Lung (tissue), 12 donors: ENCODE results near the gene VPS50. TPM values are rescaled to one million over a fixed set of nuclear protein-coding genes. Genes with fewer than 3 reads are reported as not detected.

Experiments
- ATAC-seq: fragments of 200-7000 bp; cut with Tn5 transposase; one replicate; pipeline ENCODE4 v1.9.1; 2020; ENCODE audit warnings: moderate number of reproducible peaks; ENCODE audit not compliant: insufficient read depth, low FRiP score
- DNase-seq, 3 donors: peaks; one replicate each; pipeline ENCODE4 v3.0.0-alpha.2; 2013 to 2017
- H3K27ac ChIP-seq, 2 donors: one replicate each; pipeline ENCODE4 v1.5.1; 2013; ENCODE audit warnings: mild to moderate bottlenecking in 2 of 2, moderate library complexity in 2 of 2, control low read depth in 1 of 2, inconsistent platforms in 1 of 2, low read depth in 1 of 2, low read length in 1 of 2
- H3K27me3 ChIP-seq, 3 donors: one replicate each; pipeline ENCODE4 v1.5.1; 2013; ENCODE audit warnings: low read length in 2 of 3; ENCODE audit not compliant: control insufficient read depth in 3 of 3, insufficient read depth in 3 of 3
- H3K36me3 ChIP-seq, 4 donors: one replicate each; pipeline ENCODE4 v1.5.1; 2013; ENCODE audit warnings: low read length in 4 of 4, mild to moderate bottlenecking in 1 of 4, moderate library complexity in 1 of 4; ENCODE audit not compliant: control insufficient read depth in 4 of 4, insufficient read depth in 4 of 4
- H3K4me1 ChIP-seq, 5 donors: one replicate each; pipeline ENCODE4 v1.5.1; 2013; ENCODE audit warnings: low read length in 5 of 5, mild to moderate bottlenecking in 2 of 5, moderate library complexity in 1 of 5; ENCODE audit not compliant: control insufficient read depth in 5 of 5, insufficient read depth in 5 of 5
- H3K4me3 ChIP-seq: one replicate; pipeline ENCODE4 v1.5.1; 2013; ENCODE audit warnings: mild to moderate bottlenecking, control low read depth, moderate library complexity
- H3K9ac ChIP-seq, 2 donors: one replicate each; pipeline ENCODE4 v1.5.1; 2013; ENCODE audit warnings: low read length in 2 of 2, control low read depth in 1 of 2; ENCODE audit not compliant: insufficient read depth in 1 of 2
- H3K9me3 ChIP-seq, 4 donors: one replicate each; pipeline ENCODE4 v1.5.1; 2013; ENCODE audit warnings: low read length in 3 of 4, mild to moderate bottlenecking in 1 of 4, moderate library complexity in 1 of 4; ENCODE audit not compliant: control insufficient read depth in 4 of 4, insufficient read depth in 3 of 4
- WGBS, 2 donors: extraction: QIAGEN DNeasy Blood & Tissue Kit; methylation state at CpG; one replicate each; pipeline ENCODE4 v1.1.7; 2013; 5-methylcytosine and 5-hydroxymethylcytosine counted together
- polyA plus RNA-seq, 2 donors: library from polyadenylated mRNA; stranded (reverse); fragments of 200-250 nt; gene quantifications; one replicate each; pipeline ENCODE4 v1.2.1, GENCODE V29; 2013
- total RNA-seq, 2 donors: library from RNA; depleted of rRNA in 1 of 2; stranded (reverse); fragments of >200 nt in 1 of 2; gene quantifications; one replicate each; pipeline ENCODE4 v1.2.1, GENCODE V29; 2014 to 2021
- TF ChIP-seq, protein P1 (sequence below): IDR thresholded peaks from 2 replicates; pipeline ENCODE4 v1.5.1; 2012; ENCODE audit warnings: mild to moderate bottlenecking; ENCODE audit errors: control extremely low read depth, extremely low read depth
- donor health status: control.
- donor health status: control.
- donor health status: Bipolar disorder and iron deficiency.
- donor health status: healthy.
- donor health status: DM: yes; HTN: yes; CAD: no.

Gene VPS50
- total and polyA plus RNA-seq, 4 donors, result 6.6 to 52.5 (median 13.7) TPM

GRCh38 chr7:93382362-93382761 is 150.2 kb downstream of the VPS50 start:
- Histone ChIP-seq H3K4me3 (no peak overlapping the region), H3K27ac (no peak overlapping the region), H3K9ac (no peak overlapping the region), H3K27me3 (no peaks in the 10 kb centered on the region), H3K36me3 (no peaks in the 10 kb centered on the region), H3K4me1 (no peaks in the 10 kb centered on the region), H3K9me3 (no peaks in the 10 kb centered on the region)
- TF ChIP-seq, protein P1, sequence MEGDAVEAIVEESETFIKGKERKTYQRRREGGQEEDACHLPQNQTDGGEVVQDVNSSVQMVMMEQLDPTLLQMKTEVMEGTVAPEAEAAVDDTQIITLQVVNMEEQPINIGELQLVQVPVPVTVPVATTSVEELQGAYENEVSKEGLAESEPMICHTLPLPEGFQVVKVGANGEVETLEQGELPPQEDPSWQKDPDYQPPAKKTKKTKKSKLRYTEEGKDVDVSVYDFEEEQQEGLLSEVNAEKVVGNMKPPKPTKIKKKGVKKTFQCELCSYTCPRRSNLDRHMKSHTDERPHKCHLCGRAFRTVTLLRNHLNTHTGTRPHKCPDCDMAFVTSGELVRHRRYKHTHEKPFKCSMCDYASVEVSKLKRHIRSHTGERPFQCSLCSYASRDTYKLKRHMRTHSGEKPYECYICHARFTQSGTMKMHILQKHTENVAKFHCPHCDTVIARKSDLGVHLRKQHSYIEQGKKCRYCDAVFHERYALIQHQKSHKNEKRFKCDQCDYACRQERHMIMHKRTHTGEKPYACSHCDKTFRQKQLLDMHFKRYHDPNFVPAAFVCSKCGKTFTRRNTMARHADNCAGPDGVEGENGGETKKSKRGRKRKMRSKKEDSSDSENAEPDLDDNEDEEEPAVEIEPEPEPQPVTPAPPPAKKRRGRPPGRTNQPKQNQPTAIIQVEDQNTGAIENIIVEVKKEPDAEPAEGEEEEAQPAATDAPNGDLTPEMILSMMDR, result no peak
- DNase-seq (no peak), ATAC-seq (no peak)
- WGBS, 2 donors, result 94 to 97% methylated on average over 3 of the region's 3 CpGs

GRCh38 chr7:93390660-93391059 is 158.5 kb downstream of the VPS50 start:
- TF ChIP-seq, protein P1, result no peak
- Histone ChIP-seq H3K4me1 (no peaks in the 10 kb centered on the region), H3K9me3 (no peaks in the 10 kb centered on the region), H3K27ac (no peak overlapping the region), H3K9ac (no peak overlapping the region), H3K27me3 (peaks cover 0 to 3% (median 0%) of the 10 kb centered on the region in 3 donors), H3K36me3 (no peaks in the 10 kb centered on the region), H3K4me3 (no peak overlapping the region)
- ATAC-seq (no peak), DNase-seq (no peak)
- 91 to 97% methylated on average over 3 of the region's 3 CpGs for WGBS, 2 donors

DNA sequence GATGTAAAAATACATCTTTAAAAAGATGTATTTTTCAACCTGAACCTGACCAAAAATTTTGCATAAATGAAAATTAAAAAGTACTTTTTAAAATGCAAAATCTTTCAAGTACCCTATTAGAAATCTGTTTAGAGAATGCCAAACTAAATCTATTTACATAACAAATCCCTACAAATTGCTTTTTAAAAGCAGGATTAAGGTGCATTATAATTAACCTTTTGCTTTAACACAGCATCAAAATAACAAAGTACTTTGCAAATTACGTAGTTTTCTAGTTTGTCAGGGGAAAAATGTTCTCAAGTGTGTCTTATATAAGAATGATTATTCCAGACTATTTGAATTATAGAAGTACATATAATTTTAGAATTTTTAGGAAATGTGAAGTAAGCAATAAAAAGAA is 160.8 kb downstream of the VPS50 start:
- no peak for DNase-seq
- H3K4me1 ChIP-seq, result no peaks in the 10 kb centered on the region
- H3K27me3 ChIP-seq, result peaks cover 0 to 3% (median 0%) of the 10 kb centered on the region in 3 donors
- no peak for ATAC-seq
- H3K4me3 ChIP-seq, result no peak overlapping the region
- no peak overlapping the region for H3K9ac ChIP-seq
- no peaks in the 10 kb centered on the region for H3K36me3 ChIP-seq
- TF ChIP-seq, protein P1, result no peak
- no peaks in the 10 kb centered on the region for H3K9me3 ChIP-seq
- WGBS, 2 donors, result 86 to 87% methylated on average over 1 of the region's 1 CpG
- H3K27ac ChIP-seq, result no peak overlapping the region

DNA sequence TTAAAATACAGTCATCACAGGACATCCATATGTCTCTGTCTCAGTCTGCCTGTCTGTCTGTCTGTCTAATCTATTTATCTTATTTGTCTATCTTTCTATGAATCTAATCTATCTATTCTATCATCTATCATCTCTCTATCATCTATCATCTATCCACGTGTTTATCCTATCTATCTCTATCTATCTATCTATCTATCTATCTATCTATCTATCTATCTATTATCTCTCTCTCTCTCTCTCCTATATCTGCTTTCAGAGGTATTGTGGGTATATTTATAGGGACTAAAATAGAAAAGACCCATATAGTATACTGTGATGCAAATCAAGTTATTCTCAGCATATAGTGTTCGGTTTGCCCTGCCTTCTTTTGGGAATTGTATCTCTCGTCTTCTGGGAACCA is 167.5 kb downstream of the VPS50 start:
- 84 to 88% methylated on average over 3 of the region's 3 CpGs for WGBS, 2 donors
- no peak for ATAC-seq
- TF ChIP-seq, protein P1, result no peak

More for the DNA sequence above, 167.5 kb downstream of the VPS50 start:
- Histone ChIP-seq H3K4me3 (no peak overlapping the region), H3K4me1 (no peaks in the 10 kb centered on the region), H3K9me3 (no peaks in the 10 kb centered on the region), H3K36me3 (no peaks in the 10 kb centered on the region), H3K9ac (no peak overlapping the region), H3K27me3 (no peaks in the 10 kb centered on the region), H3K27ac (no peak overlapping the region)
- DNase-seq, result no peak
